Transverse colon (tissue), 4 donors: ENCODE results near the gene ZBTB7C. TPM values are rescaled to one million over a fixed set of nuclear protein-coding genes. Genes with fewer than 3 reads are reported as not detected.

ENCODE experiments used
- DNase-seq: peaks from one replicate; pipeline ENCODE4 v3.0.0-alpha.2; 2019
- H3K27ac ChIP-seq, 4 donors: fragments of 200-600 bp; sonication (generic); 2 replicates each; pipeline ENCODE4 v1.5.1; 2016 to 2018; ENCODE audit warnings: inconsistent platforms in 4 of 4
- H3K27me3 ChIP-seq: fragments of 200-600 bp; sonication (generic); 2 replicates; pipeline ENCODE4 v1.5.1; 2017; ENCODE audit warnings: inconsistent platforms
- H3K36me3 ChIP-seq, 4 donors: fragments of 200-600 bp; sonication (generic); 2 replicates each; pipeline ENCODE4 v1.5.1; 2017 to 2019; ENCODE audit warnings: inconsistent platforms in 4 of 4
- H3K4me1 ChIP-seq, 4 donors: fragments of 200-600 bp; sonication (generic); 2 replicates each; pipeline ENCODE4 v1.5.1; 2017 to 2020; ENCODE audit warnings: inconsistent platforms in 4 of 4
- H3K4me3 ChIP-seq, 4 donors: fragments of 200-600 bp; sonication (generic); 1 replicate in 1 of 4; 2 replicates in 3 of 4; pipeline versions ENCODE4 v1.5.1 to v1.6.1; 2017 to 2019; ENCODE audit warnings: inconsistent platforms in 4 of 4
- H3K9me3 ChIP-seq, 2 donors: fragments of 200-600 bp; sonication (generic); 2 replicates each; pipeline ENCODE4 v1.5.1; 2017 to 2019; ENCODE audit warnings: inconsistent platforms in 2 of 2
- CTCF ChIP-seq, 5 experiments: fragments of 200-600 bp in 3 of 5; fragments of 450-650 bp in 2 of 5; sonication (generic) in 3 of 5; IDR thresholded peaks; 1 replicate in 2 of 5; 2 replicates in 3 of 5; pipeline ENCODE4 v1.5.1; 2016 to 2017; ENCODE audit warnings: antibody characterized with exemption in 5 of 5, inconsistent platforms in 3 of 5, mild to moderate bottlenecking in 2 of 5, moderate library complexity in 1 of 5
- EP300 ChIP-seq: sonication (generic); formaldehyde crosslinking; IDR thresholded peaks from one replicate; pipeline ENCODE4 v1.6.1; 2017; ENCODE audit warnings: antibody characterized with exemption, low read depth
- POLR2A ChIP-seq: fragments of 450-650 bp; IDR thresholded peaks from one replicate; pipeline ENCODE4 v1.6.1; 2016; ENCODE audit warnings: antibody characterized with exemption, mild to moderate bottlenecking, moderate library complexity
- POLR2AphosphoS5 ChIP-seq, 3 donors: sonication (generic); formaldehyde crosslinking; IDR thresholded peaks; one replicate each; pipeline ENCODE4 v1.6.1; 2016; ENCODE audit warnings: antibody characterized with exemption in 3 of 3
- WGBS, 2 donors: methylation state at CpG; one replicate each; pipeline ENCODE4 v1.1.5; 2018; ENCODE audit warnings: low coverage in 1 of 2; 5-methylcytosine and 5-hydroxymethylcytosine counted together
- in situ Hi-C, 4 donors: fragments of 200-750 bp; cut with MboI; loops; one replicate each; pipeline versions ENCODE4 v1.15.0 to v1.15.1; 2017; ENCODE audit warnings: low sequenced_read_pairs in 3 of 4, low pct_ligation_motif_present in 1 of 4, low pct_unique_long_range_greater_than_20kb in 1 of 4
- intact Hi-C: fragments of 100-400 bp; cut with DNase I; formaldehyde crosslinking; loops from one replicate; pipeline ENCODE4 v1.15.1; 2023; ENCODE audit warnings: low total_unique reads
- total RNA-seq, 4 donors: library from RNA; depleted of rRNA; stranded (reverse); fragments of >200 nt; gene quantifications; one replicate each; pipeline ENCODE4 v1.1.0, GENCODE V29; 2016

The ZBTB7C gene
- total RNA-seq, 4 donors from 2014 or later, result 38.4 to 81.2 (median 47.5) TPM

- no peaks in the 10 kb centered on the region for H3K36me3 ChIP-seq
- in situ Hi-C loops, result no loop called here
- no peaks in the 10 kb centered on the region for H3K4me1 ChIP-seq
- intact Hi-C loops, result no loop called here
- no peaks in the 10 kb centered on the region for H3K9me3 ChIP-seq
- DNase-seq, result no peak
- no peak overlapping the region for H3K27ac ChIP-seq
- peaks cover 10% of the 10 kb centered on the region for H3K27me3 ChIP-seq
- no peak overlapping the region for H3K4me3 ChIP-seq
- TF ChIP-seq CTCF (IDR thresholded peaks at IDR 0.05) (no peak), EP300 (no peak), POLR2AphosphoS5 (IDR thresholded peaks at IDR 0.05) (no peak), POLR2A (no peak)
- WGBS, 2 donors, result 74% methylated on average over 5 of the region's 5 CpGs; no CpG with 5 or more reads in 1 of the 2 donors
Observed at GRCh38 chr18:48393170-48393569, 16.0 kb downstream of the ZBTB7C start.

- in situ Hi-C loops, result no loop called here
- H3K27me3 ChIP-seq, result peaks cover 12% of the 10 kb centered on the region
- H3K36me3 ChIP-seq, result no peaks in the 10 kb centered on the region
- H3K9me3 ChIP-seq, result no peaks in the 10 kb centered on the region
- no peak for DNase-seq
- TF ChIP-seq EP300, result no peak
- TF ChIP-seq POLR2A, result no peak
- TF ChIP-seq CTCF (IDR thresholded peaks at IDR 0.05), result no peak
- no peak for TF ChIP-seq POLR2AphosphoS5 (IDR thresholded peaks at IDR 0.05)
- 33% methylated on average over 1 of the region's 1 CpG; no CpG with 5 or more reads in 1 of the 2 donors for WGBS, 2 donors
- H3K27ac ChIP-seq, result no peak overlapping the region
- no peak overlapping the region for H3K4me3 ChIP-seq
- no peaks in the 10 kb centered on the region for H3K4me1 ChIP-seq
- intact Hi-C loops, result no loop called here
Observed at GRCh38 chr18:48392268-48392667, 16.9 kb downstream of the ZBTB7C start.

DNA sequence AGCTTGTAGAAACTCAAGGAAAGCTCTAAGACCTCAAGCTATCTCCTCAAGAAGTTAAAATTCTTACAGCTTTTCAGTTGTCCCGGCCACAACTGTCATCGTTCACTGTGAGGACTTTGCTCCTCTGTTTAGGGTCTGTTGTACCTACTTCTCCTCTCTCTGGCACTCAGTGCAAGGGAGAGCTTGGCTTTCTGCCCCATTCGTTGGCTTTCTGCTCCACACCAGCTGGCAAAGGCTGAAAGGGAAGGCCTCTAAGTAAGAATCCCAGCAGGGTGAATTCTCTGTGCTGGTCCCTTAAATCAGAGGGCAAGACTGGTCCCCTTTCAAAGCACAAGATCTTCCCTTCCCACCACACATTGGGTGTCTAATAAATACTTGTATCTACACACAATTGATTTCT lies 17.3 kb downstream of the ZBTB7C start:
- 42 to 53% methylated on average over 3 of the region's 3 CpGs for WGBS, 2 donors
- peaks cover 12% of the 10 kb centered on the region for H3K27me3 ChIP-seq

GRCh38 chr18:48390641-48391040 lies 18.5 kb downstream of the ZBTB7C start:
- WGBS, 2 donors, result 91% methylated on average over 5 of the region's 5 CpGs; no CpG with 5 or more reads in 1 of the 2 donors
- Histone ChIP-seq H3K4me1 (no peaks in the 10 kb centered on the region), H3K27me3 (peaks cover 12% of the 10 kb centered on the region), H3K27ac (no peak overlapping the region), H3K9me3 (no peaks in the 10 kb centered on the region), H3K4me3 (no peak overlapping the region), H3K36me3 (no peaks in the 10 kb centered on the region)
- no peak for DNase-seq
- intact Hi-C loops (no loop called here), in situ Hi-C loops (no loop called here)
- TF ChIP-seq POLR2AphosphoS5 (IDR thresholded peaks at IDR 0.05) (no peak), CTCF (IDR thresholded peaks at IDR 0.05) (no peak), EP300 (no peak), POLR2A (no peak)

More for the DNA sequence above, 17.3 kb downstream of the ZBTB7C start:
- Histone ChIP-seq H3K4me3 (no peak overlapping the region), H3K27ac (no peak overlapping the region), H3K9me3 (no peaks in the 10 kb centered on the region), H3K4me1 (no peaks in the 10 kb centered on the region), H3K36me3 (no peaks in the 10 kb centered on the region)
- no peak for DNase-seq
- in situ Hi-C loops, result no loop called here
- TF ChIP-seq POLR2AphosphoS5 (IDR thresholded peaks at IDR 0.05) (no peak), POLR2A (no peak), EP300 (no peak), CTCF (IDR thresholded peaks at IDR 0.05) (no peak)
- intact Hi-C loops, result no loop called here
